Activated T-cell treated with anti-CD3 and anti-CD28 coated beads, Interleukin-2, amount 50 U/mL, for 4 hours (primary cell): Measurements from ENCODE around the gene FAM3A. TPM values are rescaled to one million over a fixed set of nuclear protein-coding genes. Genes with fewer than 3 reads are reported as not detected.
A peak's percentile ranks its signal among the peaks of the same experiment; 100 is the strongest.
"Not testable (repeated sequence)": the region's sequence is repeated elsewhere in the genome, so short reads cannot be mapped to it uniquely, and the experiment has no call there.

ENCODE experiments used
- ATAC-seq, 2 donors: fragments of 200-7000 bp; cut with Tn5 transposase; one replicate each; pipeline ENCODE4 v1.10.0; 2021
- DNase-seq: peaks from one replicate; pipeline ENCODE4 v3.0.0-alpha.2; 2020
- H3K27me3 Mint-ChIP-seq: one replicate; pipeline ENCODE4 v1.8.0; 2021; ENCODE audit warnings: low read depth, mixed read lengths
- H3K36me3 Mint-ChIP-seq: one replicate; pipeline ENCODE4 v1.8.0; 2022; ENCODE audit warnings: mixed read lengths; ENCODE audit not compliant: insufficient read depth
- H3K4me1 Mint-ChIP-seq: one replicate; pipeline ENCODE4 v1.8.0; 2021; ENCODE audit warnings: low read depth, mixed read lengths
- H3K4me3 Mint-ChIP-seq: one replicate; pipeline ENCODE4 v1.8.0; 2021; ENCODE audit warnings: mild to moderate bottlenecking, moderate library complexity, mixed read lengths
- H3K9me3 Mint-ChIP-seq: one replicate; pipeline ENCODE4 v1.8.0; 2021; ENCODE audit warnings: mixed read lengths
- total RNA-seq, 3 donors: library from RNA; stranded (reverse); gene quantifications; one replicate each; pipeline ENCODE4 v1.2.1, GENCODE V29; 2021

FAM3A gene
- total RNA-seq, 3 donors from 2014 or later, result 30.4 to 40.7 (median 30.8) TPM

GRCh38 chrX:154541896-154542722 lies 26.1 kb upstream of the FAM3A start:
- peak overlapping the region; percentile 84 for H3K4me3 Mint-ChIP-seq
- H3K36me3 Mint-ChIP-seq, result peaks cover 13% of the 10 kb centered on the region
- no peaks in the 10 kb centered on the region for H3K9me3 Mint-ChIP-seq
- no peaks in the 10 kb centered on the region for H3K27me3 Mint-ChIP-seq
- peak; percentile 29 to 36 for ATAC-seq
- H3K4me1 Mint-ChIP-seq, result peaks cover 36% of the 10 kb centered on the region
- DNase-seq, result peak; percentile 45

- DNase-seq (no peak), ATAC-seq (no peak)
- H3K36me3 Mint-ChIP-seq, result peaks cover 13% of the 10 kb centered on the region
- peak overlapping the region; percentile 84 for H3K4me3 Mint-ChIP-seq
- H3K27me3 Mint-ChIP-seq, result no peaks in the 10 kb centered on the region
- H3K4me1 Mint-ChIP-seq, result peaks cover 36% of the 10 kb centered on the region
- H3K9me3 Mint-ChIP-seq, result no peaks in the 10 kb centered on the region
Measured at GRCh38 chrX:154541589-154541895, 25.5 kb upstream of the FAM3A start.

GRCh38 chrX:154540897-154541535 lies 25.0 kb upstream of the FAM3A start:
- H3K36me3 Mint-ChIP-seq, result peaks cover 12% of the 10 kb centered on the region
- ATAC-seq (no peak), DNase-seq (no peak)
- peaks cover 32% of the 10 kb centered on the region for H3K4me1 Mint-ChIP-seq
- H3K4me3 Mint-ChIP-seq, result no peak overlapping the region
- no peaks in the 10 kb centered on the region for H3K9me3 Mint-ChIP-seq
- no peaks in the 10 kb centered on the region for H3K27me3 Mint-ChIP-seq

- H3K9me3 Mint-ChIP-seq, DNase-seq, H3K4me3 Mint-ChIP-seq, ATAC-seq, H3K27me3 Mint-ChIP-seq: not testable (repeated sequence)
- H3K36me3 Mint-ChIP-seq, result peaks cover 10% of the 10 kb centered on the region
- peaks cover 31% of the 10 kb centered on the region for H3K4me1 Mint-ChIP-seq
Measured at GRCh38 chrX:154540365-154540764, 24.3 kb upstream of the FAM3A start.

- Mint-ChIP-seq H3K4me1 (peaks cover 28% of the 10 kb centered on the region), H3K36me3 (peaks cover 9% of the 10 kb centered on the region), H3K27me3 (no peaks in the 10 kb centered on the region), H3K9me3 (no peaks in the 10 kb centered on the region), H3K4me3 (no peak overlapping the region)
- no peak for ATAC-seq
- no peak for DNase-seq
Measured at GRCh38 chrX:154539077-154539476, 23.0 kb upstream of the FAM3A start.

- ATAC-seq (no peak), DNase-seq (no peak)
- H3K36me3 Mint-ChIP-seq, result no peaks in the 10 kb centered on the region
Measured at GRCh38 chrX:154535892-154536291, 19.9 kb upstream of the FAM3A start.

GRCh38 chrX:154534526-154535322 lies 18.7 kb upstream of the FAM3A start:
- H3K9me3 Mint-ChIP-seq, result no peaks in the 10 kb centered on the region
- H3K36me3 Mint-ChIP-seq, result no peaks in the 10 kb centered on the region
- DNase-seq (peak; percentile 93), ATAC-seq (peak; percentile 95 to 97)
- no peak overlapping the region for H3K4me3 Mint-ChIP-seq
- H3K4me1 Mint-ChIP-seq, result peaks cover 2% of the 10 kb centered on the region
- H3K27me3 Mint-ChIP-seq, result no peaks in the 10 kb centered on the region

More at GRCh38 chrX:154535892-154536291, 19.9 kb upstream of the FAM3A start:
- H3K9me3 Mint-ChIP-seq, result no peaks in the 10 kb centered on the region
- H3K4me3 Mint-ChIP-seq, result no peak overlapping the region
- H3K4me1 Mint-ChIP-seq, result peaks cover 2% of the 10 kb centered on the region
- H3K27me3 Mint-ChIP-seq, result no peaks in the 10 kb centered on the region

- no peaks in the 10 kb centered on the region for H3K36me3 Mint-ChIP-seq
- H3K4me1 Mint-ChIP-seq, result peaks cover 2% of the 10 kb centered on the region
- DNase-seq, result no peak
- no peak for ATAC-seq
- no peak overlapping the region for H3K4me3 Mint-ChIP-seq
- no peaks in the 10 kb centered on the region for H3K27me3 Mint-ChIP-seq
- H3K9me3 Mint-ChIP-seq, result no peaks in the 10 kb centered on the region
Measured at GRCh38 chrX:154532690-154533089, 16.7 kb upstream of the FAM3A start.

GRCh38 chrX:154531626-154532025 lies 15.6 kb upstream of the FAM3A start:
- no peaks in the 10 kb centered on the region for H3K27me3 Mint-ChIP-seq
- DNase-seq (no peak), ATAC-seq (no peak)

GRCh38 chrX:154530286-154530685 lies 14.3 kb upstream of the FAM3A start:
- DNase-seq (no peak), ATAC-seq (no peak)
- peaks cover 17% of the 10 kb centered on the region for H3K4me1 Mint-ChIP-seq
- no peaks in the 10 kb centered on the region for H3K36me3 Mint-ChIP-seq
- no peaks in the 10 kb centered on the region for H3K27me3 Mint-ChIP-seq
- H3K4me3 Mint-ChIP-seq, result no peak overlapping the region
- H3K9me3 Mint-ChIP-seq, result no peaks in the 10 kb centered on the region

More at GRCh38 chrX:154531626-154532025, 15.6 kb upstream of the FAM3A start:
- Mint-ChIP-seq H3K36me3 (no peaks in the 10 kb centered on the region), H3K9me3 (no peaks in the 10 kb centered on the region), H3K4me3 (no peak overlapping the region), H3K4me1 (peaks cover 5% of the 10 kb centered on the region)

GRCh38 chrX:154529206-154529612 lies 13.2 kb upstream of the FAM3A start:
- no peaks in the 10 kb centered on the region for H3K9me3 Mint-ChIP-seq
- ATAC-seq (no peak), DNase-seq (no peak)
- H3K4me3 Mint-ChIP-seq, result no peak overlapping the region
- H3K27me3 Mint-ChIP-seq, result no peaks in the 10 kb centered on the region
- H3K4me1 Mint-ChIP-seq, result peaks cover 15% of the 10 kb centered on the region
- no peaks in the 10 kb centered on the region for H3K36me3 Mint-ChIP-seq

- Mint-ChIP-seq H3K9me3 (no peaks in the 10 kb centered on the region), H3K4me3 (no peak overlapping the region), H3K4me1 (peaks cover 15% of the 10 kb centered on the region), H3K27me3 (no peaks in the 10 kb centered on the region), H3K36me3 (no peaks in the 10 kb centered on the region)
- ATAC-seq, result peak; percentile 85 to 86
- DNase-seq, result peak; percentile 41
Measured at GRCh38 chrX:154526901-154527675, 11.1 kb upstream of the FAM3A start.

- no peaks in the 10 kb centered on the region for H3K27me3 Mint-ChIP-seq
- no peak overlapping the region for H3K4me3 Mint-ChIP-seq
- H3K4me1 Mint-ChIP-seq, result peaks cover 15% of the 10 kb centered on the region
- ATAC-seq (peak in 1 of 2 donors; percentile 11), DNase-seq (no peak)
- no peaks in the 10 kb centered on the region for H3K36me3 Mint-ChIP-seq
- no peaks in the 10 kb centered on the region for H3K9me3 Mint-ChIP-seq
Measured at GRCh38 chrX:154525606-154526490, 9.8 kb upstream of the FAM3A start.
